ENCODE measurements around the gene SLC40A1. TPM values are rescaled to one million over a fixed set of nuclear protein-coding genes. Genes with fewer than 3 reads are reported as not detected.

SLC40A1 gene
- total RNA-seq, 1 experiment from 2014 or later, result not detected

DNA sequence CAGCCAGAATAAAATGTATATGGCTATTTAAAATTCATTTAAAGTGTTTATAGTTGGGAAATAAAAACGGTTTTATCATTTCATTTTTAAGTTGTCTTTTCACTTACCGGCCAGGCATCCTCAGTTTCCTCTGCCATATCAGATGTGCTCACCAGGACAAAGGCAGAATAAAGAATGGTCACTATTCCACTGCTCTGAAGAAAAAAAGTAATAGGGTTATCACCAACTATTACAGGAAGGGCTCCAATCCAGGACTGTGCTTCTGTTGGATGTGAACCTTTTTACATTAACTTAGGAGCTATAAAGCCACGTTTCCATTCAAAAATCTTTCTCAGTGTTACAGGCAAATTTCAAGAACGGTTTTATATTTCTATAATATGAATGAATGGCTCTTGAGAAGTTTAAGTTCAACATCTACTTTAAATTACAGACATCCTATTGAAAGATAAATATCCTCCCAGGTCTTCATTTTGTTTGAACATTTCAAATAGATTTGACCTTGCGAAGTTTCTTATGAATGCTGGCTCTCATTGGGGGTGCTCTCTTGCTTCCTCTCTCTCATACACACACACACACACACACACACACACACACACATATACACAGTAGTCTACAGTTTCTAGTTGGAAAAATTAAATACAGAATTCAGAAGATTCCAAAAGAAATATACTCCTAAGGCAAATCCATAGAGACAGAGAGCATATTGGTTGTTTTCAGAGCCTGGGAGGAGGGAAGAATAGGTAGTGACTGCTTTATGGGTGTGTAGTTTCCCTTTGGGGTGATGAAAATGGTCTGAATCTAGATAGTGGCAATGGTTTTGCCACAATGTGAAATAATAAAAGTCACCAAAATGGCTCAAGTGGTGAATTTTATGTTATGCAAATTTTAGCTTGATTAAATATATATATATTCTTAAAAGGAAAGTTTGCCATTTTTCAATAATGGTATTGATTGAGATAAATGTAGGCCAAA lies 2.9 kb upstream of the SLC40A1 start:
- Mint-ChIP-seq H3K4me1 (peaks cover 18 to 20% of the 10 kb centered on the region in 2 experiments), H3K4me3 (no peak overlapping the region)
- TF ChIP-seq, protein P1, sequence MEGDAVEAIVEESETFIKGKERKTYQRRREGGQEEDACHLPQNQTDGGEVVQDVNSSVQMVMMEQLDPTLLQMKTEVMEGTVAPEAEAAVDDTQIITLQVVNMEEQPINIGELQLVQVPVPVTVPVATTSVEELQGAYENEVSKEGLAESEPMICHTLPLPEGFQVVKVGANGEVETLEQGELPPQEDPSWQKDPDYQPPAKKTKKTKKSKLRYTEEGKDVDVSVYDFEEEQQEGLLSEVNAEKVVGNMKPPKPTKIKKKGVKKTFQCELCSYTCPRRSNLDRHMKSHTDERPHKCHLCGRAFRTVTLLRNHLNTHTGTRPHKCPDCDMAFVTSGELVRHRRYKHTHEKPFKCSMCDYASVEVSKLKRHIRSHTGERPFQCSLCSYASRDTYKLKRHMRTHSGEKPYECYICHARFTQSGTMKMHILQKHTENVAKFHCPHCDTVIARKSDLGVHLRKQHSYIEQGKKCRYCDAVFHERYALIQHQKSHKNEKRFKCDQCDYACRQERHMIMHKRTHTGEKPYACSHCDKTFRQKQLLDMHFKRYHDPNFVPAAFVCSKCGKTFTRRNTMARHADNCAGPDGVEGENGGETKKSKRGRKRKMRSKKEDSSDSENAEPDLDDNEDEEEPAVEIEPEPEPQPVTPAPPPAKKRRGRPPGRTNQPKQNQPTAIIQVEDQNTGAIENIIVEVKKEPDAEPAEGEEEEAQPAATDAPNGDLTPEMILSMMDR (conservative IDR thresholded peaks at IDR 0.05), result no peak

More for the DNA sequence above, 2.9 kb upstream of the SLC40A1 start:
- no peak overlapping the region for H2BK12ac ChIP-seq (ENCODE audit: insufficient read length, low read depth, low read length)
- H3K27ac ChIP-seq (ENCODE audit: insufficient read length, low read depth, low read length), result no peak overlapping the region
- no peak overlapping the region for H3K18ac ChIP-seq (ENCODE audit: insufficient read length, low read depth, low read length)
- no peak overlapping the region for H2AK5ac ChIP-seq (ENCODE audit: insufficient read length, low read length)
- H2BK20ac ChIP-seq (ENCODE audit: low read depth, low read length, poor library complexity, severe bottlenecking), result no peak overlapping the region
- no peak overlapping the region for H2AFZ ChIP-seq (ENCODE audit: low read length)
- H3K27me3 ChIP-seq (ENCODE audit: insufficient read depth, low read length), result peaks cover 50% of the 10 kb centered on the region
- H3K56ac ChIP-seq (ENCODE audit: insufficient read length, low read depth, low read length), result no peak overlapping the region
- H3K4ac ChIP-seq (ENCODE audit: low read depth, low read length), result no peak overlapping the region
- no peaks in the 10 kb centered on the region for H3K4me1 ChIP-seq (ENCODE audit: insufficient read depth, low read length)
- H2BK120ac ChIP-seq (ENCODE audit: low read depth, low read length, poor library complexity, severe bottlenecking), result no peak overlapping the region
- H3K23me2 ChIP-seq (ENCODE audit: insufficient read length, low read depth, low read length, poor library complexity, severe bottlenecking), result no peaks in the 10 kb centered on the region
- no peak for DNase-seq
- no peak overlapping the region for H3K4me2 ChIP-seq (ENCODE audit: insufficient read depth, insufficient read length, low read length)
- H3K79me2 ChIP-seq (ENCODE audit: insufficient read depth, low read length), result no peaks in the 10 kb centered on the region
- H4K91ac ChIP-seq (ENCODE audit: insufficient read length, low read depth, low read length), result no peak overlapping the region
- Mint-ChIP-seq H3K9me3 (no peaks in the 10 kb centered on the region; a peak in 2 of 5 replicates), H3K27me3 (ENCODE audit: low read depth) (peaks cover 92% of the 10 kb centered on the region), H3K36me3 (ENCODE audit: insufficient read depth in 1 of 3, low read depth in 3 of 3) (no peaks in the 10 kb centered on the region), H3K27ac (no peak overlapping the region)
- no peak overlapping the region for H4K5ac ChIP-seq (ENCODE audit: insufficient read length, low read depth, low read length)
- H3K9me3 ChIP-seq (ENCODE audit: control insufficient read depth, low read depth, low read length), result no peaks in the 10 kb centered on the region
- H3K79me1 ChIP-seq (ENCODE audit: insufficient read depth, low read depth, low read length, poor library complexity, severe bottlenecking), result no peaks in the 10 kb centered on the region
- no CpG with 5 or more reads among the region's 5 CpGs for whole genome bisulfite sequencing (ENCODE audit: extremely low coverage, insufficient read length, low lambda C conversion rate)
- H3K23ac ChIP-seq (ENCODE audit: insufficient read length, low read depth, low read length), result no peak overlapping the region
- no peak overlapping the region for H2BK5ac ChIP-seq (ENCODE audit: insufficient read length, low read length)
- no peak overlapping the region for H4K8ac ChIP-seq (replicated peaks; ENCODE audit: insufficient read length, low read depth, low read length)
- no peak overlapping the region for H2BK15ac ChIP-seq (ENCODE audit: low read depth, low read length)
- H4K20me1 ChIP-seq (ENCODE audit: control insufficient read depth, insufficient read depth, insufficient read length), result no peaks in the 10 kb centered on the region
- no peak overlapping the region for H3T11ph ChIP-seq (ENCODE audit: low read length)
- H3K14ac ChIP-seq (ENCODE audit: insufficient read depth, low read length), result no peak overlapping the region
- no peak overlapping the region for H3K9ac ChIP-seq (ENCODE audit: extremely low read depth, insufficient read length, low read length)
